Fibroblast of lung (primary cell): Measurements from ENCODE around the gene GCC2. TPM values are rescaled to one million over a fixed set of nuclear protein-coding genes. Genes with fewer than 3 reads are reported as not detected.
A peak's percentile ranks its signal among the peaks of the same experiment; 100 is the strongest.

Experiments
- DNase-seq, 2 donors: peaks; one replicate each; pipeline versions ENCODE4 v3.0.0 to v3.0.0-alpha.2; 2010; ENCODE audit warnings: low read depth in 2 of 2
- H2AFZ ChIP-seq: 2 replicates; pipeline ENCODE4 v1.5.1; 2012; ENCODE audit warnings: low read length, control low read depth, inconsistent platforms
- H3K27ac ChIP-seq: 2 replicates; pipeline ENCODE4 v1.5.1; 2011; ENCODE audit warnings: low read length, control low read depth; ENCODE audit not compliant: insufficient read depth
- H3K27me3 ChIP-seq: 2 replicates; pipeline ENCODE4 v1.5.1; 2011; ENCODE audit warnings: mild to moderate bottlenecking, low read length; ENCODE audit not compliant: control insufficient read depth, insufficient read depth
- H3K36me3 ChIP-seq: 2 replicates; pipeline ENCODE4 v1.5.1; 2011; ENCODE audit warnings: low read length; ENCODE audit not compliant: control insufficient read depth, insufficient read depth
- H3K4me1 ChIP-seq: 2 replicates; pipeline ENCODE4 v1.5.1; 2011; ENCODE audit warnings: low read length; ENCODE audit not compliant: control insufficient read depth, insufficient read depth; ENCODE audit errors: extremely low read depth
- H3K4me2 ChIP-seq: 2 replicates; pipeline ENCODE4 v1.5.1; 2011; ENCODE audit warnings: low read length, control low read depth; ENCODE audit not compliant: insufficient read depth; ENCODE audit errors: extremely low read depth
- H3K4me3 ChIP-seq, 4 experiments: fragments of 200-600 bp in 1 of 4; sonication (generic) in 1 of 4; replicated peaks in 1 of 4; 2 replicates each; pipeline ENCODE4 v1.5.1; 2011 to 2016; ENCODE audit warnings: low read length in 4 of 4, low read depth in 3 of 4, mild to moderate bottlenecking in 3 of 4, control low read depth in 2 of 4, inconsistent platforms in 1 of 4, mixed read lengths in 1 of 4; ENCODE audit not compliant: insufficient read depth in 1 of 4; ENCODE audit errors: control extremely low read depth in 1 of 4
- H3K79me2 ChIP-seq: 2 replicates; pipeline ENCODE4 v1.5.1; 2012; ENCODE audit warnings: mild to moderate bottlenecking, low read length, inconsistent platforms; ENCODE audit not compliant: control insufficient read depth, insufficient read depth
- H3K9ac ChIP-seq: 2 replicates; pipeline ENCODE4 v1.5.1; 2011; ENCODE audit warnings: mild to moderate bottlenecking, low read length, control low read depth; ENCODE audit not compliant: insufficient read depth
- H3K9me3 ChIP-seq: 2 replicates; pipeline ENCODE4 v1.5.1; 2012; ENCODE audit warnings: low read depth, low read length; ENCODE audit not compliant: control insufficient read depth, insufficient read depth
- H4K20me1 ChIP-seq: 2 replicates; pipeline ENCODE4 v1.5.1; 2011; ENCODE audit warnings: low read length; ENCODE audit not compliant: control insufficient read depth, insufficient read depth; ENCODE audit errors: extremely low read depth
- EZH2 ChIP-seq: IDR thresholded peaks from 2 replicates; pipeline ENCODE4 v1.5.1; 2012; ENCODE audit warnings: low read length, control low read depth, mild to moderate bottlenecking; ENCODE audit errors: missing control alignments
- polyA plus RNA-seq, 2 donors: library from polyadenylated mRNA; depleted of rRNA in 1 of 2; stranded (reverse) in 1 of 2; unstranded in 1 of 2; fragments of >200 nt; gene quantifications; 2 replicates each; pipeline ENCODE4 v1.2.1, GENCODE V29; 2011 to 2012; ENCODE audit warnings: missing spikeins in 1 of 2
- total RNA-seq: library from RNA; depleted of rRNA; stranded (reverse); fragments of >200 nt; gene quantifications from 2 replicates; pipeline ENCODE4 v1.2.1, GENCODE V29; 2014
- TF ChIP-seq, protein P1 (sequence below), 2 donors: IDR thresholded peaks in 1 of 2; conservative IDR thresholded peaks in 1 of 2; 1 replicate in 1 of 2; 2 replicates in 1 of 2; pipeline ENCODE4 v1.5.1; 2011 to 2012; ENCODE audit warnings: low read length in 2 of 2, control low read depth in 1 of 2, inconsistent platforms in 1 of 2, low read depth in 1 of 2, mild to moderate bottlenecking in 1 of 2

GCC2 gene
- total and polyA plus RNA-seq, 2 donors (not counting 1 experiment from before 2014, with no cell fraction given), result 16.3 to 26.4 TPM

DNA sequence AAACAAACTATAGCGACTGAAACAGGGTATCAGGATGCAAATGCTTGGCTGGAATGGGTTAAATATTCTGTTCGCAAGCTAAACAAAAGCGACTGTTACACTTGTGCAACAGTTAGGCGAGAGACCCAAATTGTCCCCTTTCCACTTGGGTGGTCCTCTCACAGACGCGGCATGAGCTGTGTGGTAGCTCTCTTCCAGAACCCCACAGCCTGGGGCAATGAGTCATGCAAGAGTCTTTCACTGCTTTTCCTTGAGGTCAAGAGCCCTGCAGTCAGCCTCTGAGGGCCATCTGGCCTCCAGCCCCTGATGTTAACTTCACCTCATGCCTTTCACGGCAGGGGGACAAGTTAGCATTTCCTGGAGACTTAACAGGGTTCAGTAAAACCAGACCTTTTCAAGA, 45.5 kb upstream of the GCC2 start:
- Histone ChIP-seq H3K4me3 (no peak overlapping the region), H3K4me1 (peaks cover 3% of the 10 kb centered on the region), H3K27me3 (no peaks in the 10 kb centered on the region), H3K36me3 (no peaks in the 10 kb centered on the region), H2AFZ (no peak overlapping the region), H3K4me2 (no peak overlapping the region), H3K9me3 (peaks cover 2% of the 10 kb centered on the region), H4K20me1 (no peaks in the 10 kb centered on the region), H3K9ac (no peak overlapping the region), H3K79me2 (no peaks in the 10 kb centered on the region), H3K27ac (no peak overlapping the region)
- TF ChIP-seq, protein P1, sequence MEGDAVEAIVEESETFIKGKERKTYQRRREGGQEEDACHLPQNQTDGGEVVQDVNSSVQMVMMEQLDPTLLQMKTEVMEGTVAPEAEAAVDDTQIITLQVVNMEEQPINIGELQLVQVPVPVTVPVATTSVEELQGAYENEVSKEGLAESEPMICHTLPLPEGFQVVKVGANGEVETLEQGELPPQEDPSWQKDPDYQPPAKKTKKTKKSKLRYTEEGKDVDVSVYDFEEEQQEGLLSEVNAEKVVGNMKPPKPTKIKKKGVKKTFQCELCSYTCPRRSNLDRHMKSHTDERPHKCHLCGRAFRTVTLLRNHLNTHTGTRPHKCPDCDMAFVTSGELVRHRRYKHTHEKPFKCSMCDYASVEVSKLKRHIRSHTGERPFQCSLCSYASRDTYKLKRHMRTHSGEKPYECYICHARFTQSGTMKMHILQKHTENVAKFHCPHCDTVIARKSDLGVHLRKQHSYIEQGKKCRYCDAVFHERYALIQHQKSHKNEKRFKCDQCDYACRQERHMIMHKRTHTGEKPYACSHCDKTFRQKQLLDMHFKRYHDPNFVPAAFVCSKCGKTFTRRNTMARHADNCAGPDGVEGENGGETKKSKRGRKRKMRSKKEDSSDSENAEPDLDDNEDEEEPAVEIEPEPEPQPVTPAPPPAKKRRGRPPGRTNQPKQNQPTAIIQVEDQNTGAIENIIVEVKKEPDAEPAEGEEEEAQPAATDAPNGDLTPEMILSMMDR (conservative IDR thresholded peaks at IDR 0.05 in 1 of 2, IDR thresholded peaks at IDR 0.05 in 1 of 2; ENCODE audit: low read depth in 1 of 2, low read length in 2 of 2), result no peak
- no peak for TF ChIP-seq EZH2
- DNase-seq, result peak; percentile 66 to 72

DNA sequence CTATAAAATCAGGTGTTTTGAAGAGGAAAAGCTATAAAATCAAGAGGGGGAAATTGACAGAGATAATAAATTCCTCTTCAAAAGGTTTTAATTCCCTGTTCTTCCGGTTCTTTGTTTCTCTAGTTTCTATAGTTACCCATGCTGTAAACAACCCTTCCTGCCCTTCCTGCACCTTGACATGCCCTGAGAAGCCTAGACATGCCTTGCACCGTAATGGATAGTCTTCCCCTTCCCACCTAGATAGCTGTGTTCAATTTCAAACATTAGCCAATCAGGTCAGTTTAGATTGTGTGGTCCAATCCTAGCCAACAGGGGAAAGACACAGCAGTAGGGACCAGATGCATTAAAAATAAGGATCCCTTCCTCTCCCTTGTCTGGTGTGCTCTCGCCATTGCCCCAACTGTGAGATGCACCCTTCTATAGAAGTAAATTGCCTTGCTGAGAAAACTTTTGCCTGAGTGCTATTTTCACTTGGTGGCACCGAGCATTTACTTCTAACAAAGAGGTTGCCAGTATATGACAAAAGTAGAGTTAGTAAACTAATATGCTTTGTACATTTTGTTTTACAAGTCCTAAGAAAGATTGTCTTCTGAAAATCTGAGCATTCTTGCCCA, 44.1 kb upstream of the GCC2 start:
- Histone ChIP-seq H3K27ac (no peak overlapping the region), H2AFZ (no peak overlapping the region), H3K9me3 (no peaks in the 10 kb centered on the region), H3K9ac (no peak overlapping the region), H3K4me2 (no peak overlapping the region), H3K4me3 (no peak overlapping the region), H3K4me1 (peaks cover 3% of the 10 kb centered on the region), H3K27me3 (no peaks in the 10 kb centered on the region), H3K79me2 (no peaks in the 10 kb centered on the region), H4K20me1 (no peaks in the 10 kb centered on the region), H3K36me3 (no peaks in the 10 kb centered on the region)
- no peak for DNase-seq
- TF ChIP-seq, protein P1 (conservative IDR thresholded peaks at IDR 0.05 in 1 of 2, IDR thresholded peaks at IDR 0.05 in 1 of 2; ENCODE audit: low read depth in 1 of 2, low read length in 2 of 2), result no peak
- TF ChIP-seq EZH2, result no peak

DNA sequence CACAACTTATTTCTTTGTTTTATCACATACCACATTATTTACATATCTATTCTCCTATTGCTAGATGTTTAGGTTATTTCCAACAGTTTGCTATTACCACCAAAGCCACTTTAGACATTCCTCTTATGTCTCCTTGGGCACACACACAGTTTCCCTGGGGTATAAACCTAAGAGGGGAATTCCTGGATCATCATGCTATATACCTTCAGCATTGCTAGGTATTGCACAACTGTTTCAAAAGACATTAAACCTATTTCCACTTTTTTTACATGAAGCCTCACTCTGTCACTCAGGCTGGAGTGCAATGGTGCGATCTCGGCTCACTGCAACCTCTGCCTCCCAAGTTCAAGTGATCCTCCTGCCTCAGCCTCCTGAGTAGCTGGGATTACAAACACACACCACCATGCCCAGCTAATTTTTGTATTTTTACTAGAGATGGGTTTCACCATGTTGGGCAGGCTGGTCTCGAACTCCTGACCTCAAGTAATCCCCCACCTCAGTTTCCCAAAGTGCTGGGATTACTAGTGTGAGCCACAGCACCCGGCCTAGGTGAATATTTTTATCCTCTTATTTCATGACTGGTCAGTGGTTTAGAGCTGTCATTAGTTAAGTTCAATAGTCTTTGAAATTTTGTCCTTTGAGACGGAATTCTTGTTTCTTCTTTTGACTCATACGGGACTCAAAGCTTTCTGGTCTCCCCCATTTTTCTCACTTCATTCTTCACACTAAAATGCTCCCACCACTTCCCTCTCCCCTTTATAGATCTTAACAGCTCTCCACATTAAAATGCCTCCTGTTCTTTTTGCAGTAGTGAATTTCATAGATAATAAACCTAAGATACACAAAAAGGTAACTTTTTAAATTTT, 40.9 kb upstream of the GCC2 start:
- H2AFZ ChIP-seq, result no peak overlapping the region
- H4K20me1 ChIP-seq, result no peaks in the 10 kb centered on the region
- H3K4me3 ChIP-seq, result no peak overlapping the region
- TF ChIP-seq EZH2, result no peak
- TF ChIP-seq, protein P1 (conservative IDR thresholded peaks at IDR 0.05 in 1 of 2, IDR thresholded peaks at IDR 0.05 in 1 of 2; ENCODE audit: low read depth in 1 of 2, low read length in 2 of 2), result no peak
- H3K27me3 ChIP-seq, result no peaks in the 10 kb centered on the region
- H3K4me1 ChIP-seq, result peaks cover 3% of the 10 kb centered on the region
- no peaks in the 10 kb centered on the region for H3K79me2 ChIP-seq
- no peak for DNase-seq
- H3K27ac ChIP-seq, result no peak overlapping the region
- H3K4me2 ChIP-seq, result no peak overlapping the region
- H3K36me3 ChIP-seq, result no peaks in the 10 kb centered on the region
- H3K9me3 ChIP-seq, result no peaks in the 10 kb centered on the region
- no peak overlapping the region for H3K9ac ChIP-seq
